HG03175 (cell line): ENCODE measurements around the gene MCCC2.
"Not testable (repeated sequence)": the region's sequence is repeated elsewhere in the genome, so short reads cannot be mapped to it uniquely, and the experiment has no call there.

Experiments used
- ATAC-seq: cut with Tn5 transposase; IDR thresholded peaks from one replicate; pipeline ENCODE4 v1.9.1; 2021; ENCODE audit warnings: mild to moderate bottlenecking, moderate library complexity; ENCODE audit not compliant: unreplicated experiment

Gene MCCC2

GRCh38 chr5:71586941-71587765, at the start of gene MCCC2:
TSS of gene MCCC2 (plus strand) at chr5:71587340. CDS start at chr5:71587426, 86 bp downstream.
- peak; percentile 98 for ATAC-seq

DNA sequence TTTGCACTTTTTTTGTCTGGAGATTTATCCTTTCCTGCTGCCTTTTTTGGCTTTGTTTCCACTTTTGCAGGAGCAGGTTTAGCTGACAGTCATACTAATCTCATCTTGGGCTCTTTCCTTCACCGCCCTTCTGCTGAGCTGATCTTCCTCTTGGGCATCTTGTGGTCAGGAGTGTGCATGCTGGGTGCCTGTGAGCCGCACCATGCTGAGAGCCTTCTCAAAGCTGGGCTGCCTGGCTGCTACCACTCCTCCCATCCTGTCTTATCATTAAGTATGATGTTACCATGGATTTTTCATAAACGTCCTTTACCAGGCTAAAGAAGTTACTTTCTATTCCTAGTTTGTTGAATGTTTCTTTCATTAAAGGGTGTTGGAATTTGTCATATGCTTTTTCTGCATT, 49.5 kb upstream of the MCCC2 start:
- ATAC-seq, result no peak

DNA sequence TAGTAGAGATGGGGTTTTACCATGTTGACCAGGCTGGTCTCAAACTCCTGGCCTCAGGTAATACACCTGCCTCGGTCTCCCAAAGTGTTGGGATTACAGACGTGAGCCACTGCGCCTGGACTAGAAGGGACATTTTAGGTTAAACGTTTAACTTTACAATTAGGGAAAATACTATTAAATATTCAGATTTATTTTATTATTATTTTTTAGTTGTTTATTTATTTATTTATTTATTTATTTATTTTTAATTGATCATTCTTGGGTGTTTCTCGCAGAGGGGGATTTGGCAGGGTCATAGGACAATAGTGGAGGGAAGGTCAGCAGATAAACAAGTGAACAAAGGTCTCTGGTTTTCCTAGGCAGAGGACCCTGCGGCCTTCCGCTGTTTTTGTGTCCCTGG, 36.3 kb upstream of the MCCC2 start:
- not testable (repeated sequence) for ATAC-seq

GRCh38 chr5:71551582-71551981, 35.6 kb upstream of the MCCC2 start:
- not testable (repeated sequence) for ATAC-seq

- ATAC-seq, result not testable (repeated sequence)
Measured at GRCh38 chr5:71552026-71552749, 35.0 kb upstream of the MCCC2 start.

- no peak for ATAC-seq
Measured at GRCh38 chr5:71563161-71563560, 24.0 kb upstream of the MCCC2 start.

- no peak for ATAC-seq
Measured at GRCh38 chr5:71564895-71565294, 22.2 kb upstream of the MCCC2 start.

DNA sequence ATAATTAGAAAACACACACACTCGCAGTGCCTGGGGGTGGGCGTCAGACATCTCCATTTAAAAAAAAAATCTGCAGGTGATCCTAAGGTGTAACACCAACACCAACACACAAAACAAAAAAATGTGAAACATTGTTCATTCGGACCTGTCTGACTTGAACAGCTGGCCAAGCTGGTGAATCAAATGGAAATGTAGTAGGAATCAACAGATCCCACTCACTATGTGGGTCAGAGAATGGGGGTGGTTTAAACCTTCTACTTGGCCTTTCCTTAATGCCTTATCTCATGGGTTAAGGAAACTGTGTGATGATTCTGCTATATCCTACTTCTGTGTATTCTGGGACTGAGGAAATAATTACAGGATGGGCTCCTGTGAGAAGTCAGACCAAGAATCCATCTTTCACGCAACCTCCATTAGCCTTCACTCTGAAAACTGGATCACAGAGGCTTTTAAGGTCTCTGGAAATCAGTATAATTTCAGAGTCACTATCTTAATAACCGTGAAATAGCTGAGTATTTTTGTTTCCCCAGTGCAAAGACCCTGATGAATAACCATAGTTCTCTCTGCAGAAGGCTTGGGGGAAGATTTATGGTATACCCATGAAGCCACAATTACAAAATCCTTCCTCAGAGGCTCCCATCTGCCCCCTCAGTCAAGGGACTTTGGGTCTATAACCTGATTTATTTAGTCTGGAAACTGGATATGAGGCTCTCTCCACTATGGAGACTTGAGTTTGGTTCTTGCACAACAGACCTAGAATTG, 17.2 kb upstream of the MCCC2 start:
- ATAC-seq, result no peak

DNA sequence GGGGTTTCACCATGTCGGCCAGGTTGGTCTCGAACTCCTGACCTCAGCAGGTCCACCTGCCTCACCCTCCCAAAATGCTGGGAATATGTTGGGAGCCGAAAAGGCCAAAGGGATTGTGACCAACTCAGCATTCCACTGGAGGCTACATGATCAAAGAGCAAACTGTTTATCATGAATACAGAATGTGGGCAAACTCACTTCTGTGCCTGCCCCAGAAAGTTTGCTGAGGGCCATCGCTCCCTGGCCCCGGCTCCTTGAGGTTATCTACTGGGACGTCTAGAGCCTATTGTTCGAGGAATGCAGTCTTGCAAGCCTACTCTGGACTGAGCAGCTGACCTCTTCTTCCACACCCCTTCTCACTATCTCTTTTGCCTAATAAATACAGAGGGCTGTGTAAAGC, 15.3 kb upstream of the MCCC2 start:
- ATAC-seq, result not testable (repeated sequence)

DNA sequence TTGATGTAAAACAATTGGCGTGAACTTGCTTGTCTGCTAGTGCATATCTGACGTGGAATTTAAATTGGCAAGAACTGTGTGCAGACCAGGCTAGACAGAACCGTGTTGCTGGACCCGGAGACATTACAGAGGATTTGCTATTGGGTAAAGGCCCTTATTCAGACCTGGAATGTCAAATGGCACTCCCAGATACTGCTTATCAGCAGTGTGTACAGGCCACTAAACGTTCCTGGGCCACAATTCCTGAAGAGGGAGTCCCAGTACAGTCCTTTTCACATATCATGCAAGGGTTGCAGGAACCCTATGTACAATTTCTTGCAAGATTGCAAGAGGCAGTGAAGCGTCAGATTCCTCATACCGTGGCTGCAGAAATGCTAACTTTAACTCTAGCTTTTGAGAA, 13.5 kb upstream of the MCCC2 start:
- ATAC-seq, result no peak

- ATAC-seq, result not testable (repeated sequence)
Measured at GRCh38 chr5:71575588-71575987, 11.6 kb upstream of the MCCC2 start.

DNA sequence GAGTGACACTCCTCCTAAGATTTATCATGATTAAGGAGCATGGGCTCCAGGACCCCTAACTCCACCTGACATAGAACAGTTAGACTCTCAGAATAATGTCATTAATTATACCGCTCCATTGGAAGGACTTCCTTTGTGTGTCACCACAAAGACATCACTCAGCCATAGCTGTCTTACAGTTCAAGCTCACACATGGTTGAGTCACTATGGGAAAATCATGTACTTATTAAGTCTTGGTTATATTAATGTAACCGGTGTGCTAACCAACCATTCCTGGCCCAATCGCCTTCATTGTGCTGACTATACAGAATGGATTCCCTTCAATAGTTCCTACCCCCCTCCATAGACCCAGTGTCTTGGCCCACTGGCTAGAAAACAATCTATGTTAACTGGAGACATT, 10.9 kb upstream of the MCCC2 start:
- ATAC-seq, result no peak

DNA sequence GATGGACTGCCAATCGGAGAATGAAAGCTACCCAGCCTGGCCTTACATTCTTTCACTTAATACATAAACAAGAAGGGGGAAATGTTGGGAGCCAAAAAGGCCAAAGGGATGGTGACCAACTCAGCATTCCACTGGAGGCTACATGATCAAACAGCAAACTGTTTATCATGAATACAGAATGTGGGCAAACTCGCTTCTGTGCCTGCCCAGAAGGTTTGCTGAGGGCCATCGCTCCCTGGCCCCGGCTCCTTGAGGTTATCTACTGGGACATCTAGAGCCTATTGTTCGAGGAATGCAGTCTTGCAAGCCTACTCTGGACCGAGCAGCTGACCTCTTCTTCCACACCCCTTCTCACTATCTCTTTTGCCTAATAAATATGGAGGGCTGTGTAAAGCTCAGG, 9.3 kb upstream of the MCCC2 start:
- ATAC-seq, result not testable (repeated sequence)

GRCh38 chr5:71582945-71583584, 4.1 kb upstream of the MCCC2 start:
- ATAC-seq, result no peak

GRCh38 chr5:71586052-71586940, 844 bp upstream of the MCCC2 start:
- ATAC-seq, result peak; percentile 6

- peak; percentile 6 for ATAC-seq
Measured at GRCh38 chr5:71587766-71588532, 809 bp downstream of the MCCC2 start.

- no peak for ATAC-seq
Measured at GRCh38 chr5:71588533-71588885, 1.4 kb downstream of the MCCC2 start.

- ATAC-seq, result no peak
Measured at GRCh38 chr5:71589903-71590302, 2.8 kb downstream of the MCCC2 start.

DNA sequence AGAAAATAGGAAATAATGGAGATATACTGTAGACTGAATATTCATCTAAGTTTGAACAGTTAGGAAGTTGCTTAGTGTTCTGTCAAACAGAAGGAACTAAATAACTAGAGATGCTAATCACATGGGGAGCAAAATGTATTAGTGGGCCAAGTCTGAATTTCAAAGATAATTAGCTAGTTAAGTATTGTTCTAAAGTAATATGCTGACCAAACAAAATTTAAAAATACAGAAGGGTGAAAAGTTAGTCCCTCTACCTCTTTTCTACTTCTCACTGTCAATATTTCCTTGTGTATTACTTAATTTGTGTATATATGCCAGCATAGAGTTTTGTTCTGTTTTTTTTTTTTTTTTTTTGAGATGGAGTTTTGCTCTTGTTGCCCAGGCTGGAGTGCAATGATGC, 4.0 kb downstream of the MCCC2 start:
- no peak for ATAC-seq
